Vagina (tissue), 2 donors: ENCODE data around the gene NISCH.

ENCODE experiments used
- POLR2A ChIP-seq, 2 donors: fragments of 450-650 bp; IDR thresholded peaks; one replicate each; pipeline ENCODE4 v1.6.1; 2017; ENCODE audit warnings: antibody characterized with exemption in 2 of 2, mild to moderate bottlenecking in 2 of 2, moderate library complexity in 2 of 2
- TF ChIP-seq, protein P1 (sequence below), 3 experiments: fragments of 450-650 bp in 2 of 3; fragments of 200-600 bp in 1 of 3; sonication (generic) in 1 of 3; IDR thresholded peaks; one replicate each; pipeline ENCODE4 v1.5.1; 2017 to 2019; ENCODE audit warnings: antibody characterized with exemption in 3 of 3, mild to moderate bottlenecking in 2 of 3, moderate library complexity in 2 of 3

DNA sequence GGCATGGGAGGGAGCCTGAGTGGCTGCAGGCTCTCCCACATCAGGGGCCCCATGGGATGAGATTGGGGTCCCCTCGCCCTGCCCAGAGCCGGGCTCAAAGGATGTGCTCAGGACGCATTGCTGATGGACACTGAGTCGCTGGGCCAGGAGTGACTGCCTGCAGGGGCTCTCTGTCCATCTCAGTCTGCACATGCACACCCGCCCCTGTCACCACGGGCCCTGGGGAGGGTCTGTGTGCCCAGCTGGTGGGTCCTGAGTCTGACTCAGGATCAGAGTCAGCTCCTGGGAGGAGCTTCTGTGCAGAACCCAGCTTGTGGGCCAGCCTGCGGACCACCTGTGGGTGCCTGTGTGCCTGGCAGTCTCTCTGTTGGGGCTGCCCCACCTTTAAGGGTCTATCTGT is 57.9 kb downstream of the NISCH start:
- TF ChIP-seq, protein P1, sequence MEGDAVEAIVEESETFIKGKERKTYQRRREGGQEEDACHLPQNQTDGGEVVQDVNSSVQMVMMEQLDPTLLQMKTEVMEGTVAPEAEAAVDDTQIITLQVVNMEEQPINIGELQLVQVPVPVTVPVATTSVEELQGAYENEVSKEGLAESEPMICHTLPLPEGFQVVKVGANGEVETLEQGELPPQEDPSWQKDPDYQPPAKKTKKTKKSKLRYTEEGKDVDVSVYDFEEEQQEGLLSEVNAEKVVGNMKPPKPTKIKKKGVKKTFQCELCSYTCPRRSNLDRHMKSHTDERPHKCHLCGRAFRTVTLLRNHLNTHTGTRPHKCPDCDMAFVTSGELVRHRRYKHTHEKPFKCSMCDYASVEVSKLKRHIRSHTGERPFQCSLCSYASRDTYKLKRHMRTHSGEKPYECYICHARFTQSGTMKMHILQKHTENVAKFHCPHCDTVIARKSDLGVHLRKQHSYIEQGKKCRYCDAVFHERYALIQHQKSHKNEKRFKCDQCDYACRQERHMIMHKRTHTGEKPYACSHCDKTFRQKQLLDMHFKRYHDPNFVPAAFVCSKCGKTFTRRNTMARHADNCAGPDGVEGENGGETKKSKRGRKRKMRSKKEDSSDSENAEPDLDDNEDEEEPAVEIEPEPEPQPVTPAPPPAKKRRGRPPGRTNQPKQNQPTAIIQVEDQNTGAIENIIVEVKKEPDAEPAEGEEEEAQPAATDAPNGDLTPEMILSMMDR (IDR thresholded peaks at IDR 0.05), result no peak
- TF ChIP-seq POLR2A (IDR thresholded peaks at IDR 0.05), result no peak
